Hepatocyte (in vitro differentiated cells): ENCODE results near the gene PSMB2. TPM values are rescaled to one million over a fixed set of nuclear protein-coding genes. Genes with fewer than 3 reads are reported as not detected.
"Not testable (repeated sequence)": the region's sequence is repeated elsewhere in the genome, so short reads cannot be mapped to it uniquely, and the experiment has no call there.

ENCODE experiments used
- DNase-seq: peaks from one replicate; pipeline ENCODE4 v3.0.0-alpha.2; 2016; ENCODE audit warnings: low spot score
- H2AFZ ChIP-seq: fragments of 200-600 bp; sonication (generic); 2 replicates; pipeline ENCODE4 v1.6.0; 2016; ENCODE audit warnings: antibody characterized with exemption, mild to moderate bottlenecking
- H3K27ac ChIP-seq: fragments of 200-600 bp; sonication (generic); 2 replicates; pipeline ENCODE4 v1.5.1; 2016; ENCODE audit warnings: mild to moderate bottlenecking
- H3K27me3 ChIP-seq: fragments of 200-600 bp; sonication (generic); 2 replicates; pipeline ENCODE4 v1.6.1; 2016
- H3K36me3 ChIP-seq: fragments of 200-600 bp; sonication (generic); replicated peaks from 2 replicates; pipeline ENCODE4 v1.5.1; 2016; ENCODE audit warnings: low read depth; ENCODE audit not compliant: insufficient read depth
- H3K4me1 ChIP-seq: fragments of 200-600 bp; sonication (generic); 2 replicates; pipeline ENCODE4 v1.5.1; 2016; ENCODE audit warnings: mild to moderate bottlenecking, moderate library complexity; ENCODE audit not compliant: insufficient read depth
- H3K4me2 ChIP-seq: fragments of 200-600 bp; sonication (generic); 2 replicates; pipeline ENCODE4 v1.6.0; 2016
- H3K4me3 ChIP-seq: fragments of 200-600 bp; sonication (generic); 2 replicates; pipeline ENCODE4 v1.5.1; 2016; ENCODE audit warnings: mild to moderate bottlenecking
- H3K79me2 ChIP-seq: fragments of 200-600 bp; sonication (generic); 2 replicates; pipeline ENCODE4 v1.6.0; 2017; ENCODE audit warnings: mild to moderate bottlenecking
- H3K9me2 ChIP-seq: fragments of 200-600 bp; sonication (generic); replicated peaks from 2 replicates; pipeline ENCODE4 v1.6.0; 2017; ENCODE audit warnings: mild to moderate bottlenecking; ENCODE audit not compliant: insufficient read depth
- H3K9me3 ChIP-seq: fragments of 200-600 bp; sonication (generic); 2 replicates; pipeline ENCODE4 v1.5.1; 2016; ENCODE audit warnings: low read depth, mild to moderate bottlenecking
- H4K20me1 ChIP-seq: fragments of 200-600 bp; sonication (generic); 2 replicates; pipeline ENCODE4 v1.6.0; 2016; ENCODE audit warnings: mild to moderate bottlenecking; ENCODE audit not compliant: insufficient read depth, poor library complexity, severe bottlenecking
- CTCF ChIP-seq: fragments of 200-600 bp; sonication (generic); IDR thresholded peaks from 2 replicates; pipeline ENCODE4 v1.5.1; 2016; ENCODE audit warnings: antibody characterized with exemption, mild to moderate bottlenecking; ENCODE audit not compliant: poor library complexity
- EZH2 ChIP-seq: fragments of 200-600 bp; sonication (generic); IDR thresholded peaks from 2 replicates; pipeline ENCODE4 v1.6.1; 2016; ENCODE audit warnings: antibody characterized with exemption, mild to moderate bottlenecking, borderline replicate concordance
- EZH2phosphoT487 ChIP-seq: fragments of 200-600 bp; sonication (generic); IDR thresholded peaks from one replicate; pipeline ENCODE4 v1.6.1; 2018; ENCODE audit warnings: antibody characterized with exemption, mild to moderate bottlenecking, low read depth, moderate library complexity; ENCODE audit not compliant: unreplicated experiment, severe bottlenecking
- WGBS: methylation state at CpG from one replicate; pipeline ENCODE4 v1.1.6; 2016; ENCODE audit warnings: low lambda C conversion rate; ENCODE audit errors: missing lambda C conversion rate; 5-methylcytosine and 5-hydroxymethylcytosine counted together
- polyA plus RNA-seq: library from polyadenylated mRNA; unstranded; fragments of >200 nt; fragmentation: Nextera tagmentation; extraction: Ambion mirVana; gene quantifications from 2 replicates; pipeline ENCODE4 v1.2.1, GENCODE V29; 2016
- total RNA-seq: library from RNA; depleted of rRNA; stranded (reverse); fragments of >200 nt; gene quantifications from 2 replicates; pipeline ENCODE4 v1.2.3, GENCODE V29; 2014

Gene PSMB2
- total and polyA plus RNA-seq, 2 experiments from 2014 or later: 42.6 to 98.8 TPM

GRCh38 chr1:35587736-35588135, 53.6 kb downstream of the PSMB2 start:
- Histone ChIP-seq H3K9me2 (no peaks in the 10 kb centered on the region), H3K36me3 (no peaks in the 10 kb centered on the region), H3K4me3 (no peak overlapping the region), H3K4me1 (no peaks in the 10 kb centered on the region), H3K27ac (no peak overlapping the region), H4K20me1 (no peaks in the 10 kb centered on the region), H3K4me2 (no peak overlapping the region), H3K79me2 (no peaks in the 10 kb centered on the region), H2AFZ (no peak overlapping the region), H3K27me3 (no peaks in the 10 kb centered on the region), H3K9me3 (no peaks in the 10 kb centered on the region)
- DNase-seq: no peak
- TF ChIP-seq CTCF (no peak), EZH2phosphoT487 (no peak), EZH2 (no peak)
- 76% methylated on average over 6 of the region's 6 CpGs for whole genome bisulfite sequencing

DNA sequence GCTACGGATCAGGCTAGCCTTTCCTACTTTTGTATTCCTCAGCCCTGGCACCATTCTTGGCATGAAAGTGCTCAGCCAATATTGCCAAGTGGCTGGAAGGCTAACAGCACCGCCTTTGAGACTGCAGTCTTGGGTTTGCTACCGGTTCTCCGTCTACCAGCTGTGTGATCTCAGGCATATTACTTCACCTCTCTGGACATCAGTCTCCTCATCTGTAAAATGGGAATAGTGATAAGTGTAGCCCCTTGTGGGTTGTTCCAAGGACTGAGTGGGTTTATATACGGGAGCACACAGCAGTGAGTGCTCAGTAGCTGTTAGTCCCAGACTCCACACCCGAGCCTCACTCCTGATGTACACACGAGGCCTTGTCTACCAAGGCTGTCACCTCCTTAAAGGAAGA, 54.5 kb downstream of the PSMB2 start:
- Histone ChIP-seq H2AFZ (no peak overlapping the region), H3K9me2 (no peaks in the 10 kb centered on the region), H3K9me3 (no peaks in the 10 kb centered on the region), H3K27me3 (no peaks in the 10 kb centered on the region), H3K36me3 (no peaks in the 10 kb centered on the region), H3K4me1 (no peaks in the 10 kb centered on the region), H3K27ac (no peak overlapping the region), H4K20me1 (no peaks in the 10 kb centered on the region), H3K79me2 (no peaks in the 10 kb centered on the region), H3K4me3 (no peak overlapping the region), H3K4me2 (no peak overlapping the region)
- no peak for DNase-seq
- WGBS: 93% methylated on average over 7 of the region's 7 CpGs
- TF ChIP-seq CTCF (no peak), EZH2 (no peak)

DNA sequence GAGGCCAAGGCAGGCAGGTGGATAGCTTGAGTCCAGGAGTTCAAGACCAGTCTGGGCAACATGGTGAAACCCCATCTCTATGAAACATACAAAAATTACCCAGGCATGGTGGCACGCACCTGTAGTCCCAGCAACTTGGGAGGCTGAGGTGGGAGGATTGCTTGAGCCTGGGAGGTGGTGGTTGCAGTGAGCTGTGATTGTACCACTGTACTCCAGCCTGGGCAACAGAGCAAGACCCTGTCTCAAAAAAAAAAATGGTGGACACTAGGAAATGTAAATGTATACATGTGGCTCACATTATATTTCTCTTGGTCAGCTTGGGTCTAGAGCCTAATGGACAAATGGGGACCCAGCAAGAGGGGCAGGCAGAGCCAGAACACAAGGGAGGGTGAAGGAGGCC, 55.5 kb downstream of the PSMB2 start:
- not testable (repeated sequence) for H4K20me1 ChIP-seq, H3K36me3 ChIP-seq, H3K79me2 ChIP-seq, H3K4me2 ChIP-seq, H3K27me3 ChIP-seq, DNase-seq, H2AFZ ChIP-seq, H3K27ac ChIP-seq, H3K4me3 ChIP-seq, H3K4me1 ChIP-seq, H3K9me3 ChIP-seq, H3K9me2 ChIP-seq
- WGBS: 94% methylated on average over 1 of the region's 1 CpG

- Histone ChIP-seq H3K9me2 (no peaks in the 10 kb centered on the region), H3K27me3 (no peaks in the 10 kb centered on the region), H3K4me3 (no peak overlapping the region), H3K36me3 (no peaks in the 10 kb centered on the region), H3K4me1 (no peaks in the 10 kb centered on the region), H4K20me1 (no peaks in the 10 kb centered on the region), H2AFZ (no peak overlapping the region), H3K79me2 (no peaks in the 10 kb centered on the region), H3K9me3 (no peaks in the 10 kb centered on the region), H3K27ac (no peak overlapping the region), H3K4me2 (no peak overlapping the region)
- TF ChIP-seq EZH2 (no peak), CTCF (no peak), EZH2phosphoT487 (no peak)
- no peak for DNase-seq
- WGBS: 88% methylated on average over 3 of the region's 3 CpGs
Measured at GRCh38 chr1:35585281-35585680, 56.0 kb downstream of the PSMB2 start.

DNA sequence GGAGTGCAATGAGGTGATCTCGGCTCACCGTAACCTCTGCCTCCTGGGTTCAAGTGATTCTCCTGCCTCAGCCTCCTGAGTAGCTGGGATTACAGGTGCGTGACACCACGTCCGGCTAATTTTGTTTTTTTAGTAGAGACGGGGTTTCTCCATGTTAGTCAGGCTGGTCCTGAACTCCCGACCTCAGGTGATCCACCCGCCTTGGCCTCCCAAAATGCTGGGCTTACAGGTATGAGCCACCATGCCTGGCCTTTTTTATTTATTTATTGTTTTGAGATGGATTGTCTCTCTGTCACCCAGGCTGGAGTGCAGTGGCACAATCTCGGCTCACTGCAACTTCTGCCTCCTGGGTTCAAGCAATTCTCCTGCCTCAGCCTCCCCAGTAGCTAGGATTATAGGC, 59.7 kb downstream of the PSMB2 start:
- Histone ChIP-seq H3K27me3 (peaks cover 20% of the 10 kb centered on the region), H3K4me1 (peaks cover 13% of the 10 kb centered on the region)
- H3K9me3 ChIP-seq, H2AFZ ChIP-seq, H3K36me3 ChIP-seq, H4K20me1 ChIP-seq, H3K9me2 ChIP-seq, DNase-seq, H3K27ac ChIP-seq, H3K79me2 ChIP-seq, H3K4me2 ChIP-seq, H3K4me3 ChIP-seq: not testable (repeated sequence)
- 93% methylated on average over 9 of the region's 9 CpGs for WGBS
